HepG2 (cell line): Measurements from ENCODE around the gene VARS2. TPM values are rescaled to one million over a fixed set of nuclear protein-coding genes. Genes with fewer than 3 reads are reported as not detected.

Experiments used
- ADNP ChIP-seq: sonication (generic); formaldehyde crosslinking; IDR thresholded peaks from 2 replicates; pipeline ENCODE4 v1.4.0; 2020; ENCODE audit warnings: missing genetic modification reagents
- HIVEP1 ChIP-seq: sonication (generic); formaldehyde crosslinking; IDR thresholded peaks from 2 replicates; pipeline ENCODE4 v1.4.0; 2020; ENCODE audit warnings: mild to moderate bottlenecking, missing genetic modification reagents
- HOXA5 ChIP-seq: sonication (generic); formaldehyde crosslinking; IDR thresholded peaks from 2 replicates; pipeline ENCODE4 v1.4.0; 2020; ENCODE audit warnings: missing genetic modification reagents
- IRF2 ChIP-seq: IDR thresholded peaks from 2 replicates; pipeline ENCODE4 v1.6.1; 2018; ENCODE audit warnings: missing genetic modification reagents, missing compliant biosample characterization
- KAT8 ChIP-seq: IDR thresholded peaks from 2 replicates; pipeline ENCODE4 v1.6.1; 2016; ENCODE audit warnings: missing genetic modification reagents, missing compliant biosample characterization
- KIAA2018 ChIP-seq: sonication (generic); formaldehyde crosslinking; IDR thresholded peaks from 2 replicates; pipeline ENCODE4 v1.5.0; 2020; ENCODE audit warnings: mild to moderate bottlenecking, missing genetic modification reagents, borderline replicate concordance
- NFKBIZ ChIP-seq: IDR thresholded peaks from 2 replicates; pipeline ENCODE4 v1.6.1; 2018; ENCODE audit warnings: missing genetic modification reagents, missing compliant biosample characterization
- PHF5A ChIP-seq: IDR thresholded peaks from one replicate; pipeline ENCODE4 v1.6.1; 2018; ENCODE audit warnings: low read depth, missing genetic modification reagents; ENCODE audit not compliant: unreplicated experiment
- PLRG1 ChIP-seq: fragments of 450-650 bp; conservative IDR thresholded peaks from 2 replicates; pipeline ENCODE4 v1.6.1; 2016
- PRDM15 ChIP-seq: sonication (generic); formaldehyde crosslinking; IDR thresholded peaks from 2 replicates; pipeline ENCODE4 v1.4.0; 2020; ENCODE audit warnings: missing genetic modification reagents
- SKIL ChIP-seq: sonication (generic); formaldehyde crosslinking; IDR thresholded peaks from 2 replicates; pipeline ENCODE4 v1.8.0; 2022; ENCODE audit warnings: missing genetic modification reagents, mild to moderate bottlenecking, moderate library complexity, borderline replicate concordance
- ZC3H13 ChIP-seq: sonication (generic); formaldehyde crosslinking; IDR thresholded peaks from 2 replicates; pipeline ENCODE4 v1.8.1; 2023; ENCODE audit warnings: mild to moderate bottlenecking, missing genetic modification reagents, moderate library complexity
- ZKSCAN5 ChIP-seq: sonication (generic); formaldehyde crosslinking; IDR thresholded peaks from 2 replicates; pipeline ENCODE4 v1.5.1; 2020; ENCODE audit warnings: mild to moderate bottlenecking, missing genetic modification reagents
- ZNF136 ChIP-seq: sonication (generic); formaldehyde crosslinking; IDR thresholded peaks from 2 replicates; pipeline ENCODE4 v1.8.1; 2022; ENCODE audit warnings: low read depth, mild to moderate bottlenecking, moderate library complexity, missing genetic modification reagents
- ZNF773 ChIP-seq: sonication (generic); formaldehyde crosslinking; IDR thresholded peaks from 2 replicates; pipeline ENCODE4 v1.4.0; 2020; ENCODE audit warnings: missing genetic modification reagents, borderline replicate concordance
- polyA plus RNA-seq, 8 experiments: library from polyadenylated mRNA; depleted of rRNA in 3 of 8; stranded (reverse) in 7 of 8; unstranded in 1 of 8; fragments of >200 nt; fragmentation: Illumina TruSeq in 4 of 8; extraction: Trizol in 4 of 8; gene quantifications; 2 replicates each; pipeline versions ENCODE4 v1.2.1 to v1.2.3, GENCODE V29; 2011 to 2016; ENCODE audit warnings: low read depth in 4 of 8, missing spikeins in 1 of 8, mixed read lengths in 1 of 8; ENCODE audit not compliant: insufficient read depth in 1 of 8
- total RNA-seq, 5 experiments: library from RNA; depleted of rRNA; stranded (reverse); fragments of >200 nt; fragmentation: Illumina TruSeq; extraction: Trizol; gene quantifications; 2 replicates each; pipeline ENCODE4 v1.2.3, GENCODE V29; 2016; ENCODE audit warnings: low read depth in 1 of 5

Gene VARS2
- total and polyA plus RNA-seq, 2 of the 13 experiments (the other 11 are each of a cell fraction or from before 2014, with no cell fraction given) = 61.8 to 71.8 TPM

GRCh38 chr6:30884521-30885480 is 29.2 kb upstream of the VARS2 start (continued):
- TF ChIP-seq PRDM15 = no peak
- no peak for TF ChIP-seq HIVEP1
- TF ChIP-seq ZNF773 (CRISPR knock-in tag) = no peak
- TF ChIP-seq NFKBIZ (CRISPR knock-in tag) = no peak
- TF ChIP-seq IRF2 (CRISPR knock-in tag) = no peak
- no peak for TF ChIP-seq KIAA2018 (CRISPR knock-in tag)
- no peak for TF ChIP-seq ZKSCAN5 (CRISPR knock-in tag)
- no peak for TF ChIP-seq HOXA5 (CRISPR knock-in tag)
- TF ChIP-seq ZNF136 (CRISPR knock-in tag) = no peak
- TF ChIP-seq KAT8 (CRISPR knock-in tag) = no peak; the same call in 1 of the 2 replicates
- TF ChIP-seq PLRG1 = no peak
- TF ChIP-seq SKIL (CRISPR knock-in tag) = no peak
- TF ChIP-seq ZC3H13 (CRISPR knock-in tag) = peak; percentile 21; the same call in 1 of the 2 replicates
- no peak for TF ChIP-seq ADNP (CRISPR knock-in tag)
- peak; percentile 14 for TF ChIP-seq PHF5A (CRISPR knock-in tag)
